Transverse colon (tissue), 4 donors: ENCODE data around the gene SNX33. TPM values are rescaled to one million over a fixed set of nuclear protein-coding genes. Genes with fewer than 3 reads are reported as not detected.
"Not testable (repeated sequence)": the region's sequence is repeated elsewhere in the genome, so short reads cannot be mapped to it uniquely, and the experiment has no call there.

Source experiments
- DNase-seq: peaks from one replicate; pipeline ENCODE4 v3.0.0-alpha.2; 2019
- H3K27ac ChIP-seq, 4 donors: fragments of 200-600 bp; sonication (generic); 2 replicates each; pipeline ENCODE4 v1.5.1; 2016 to 2018; ENCODE audit warnings: inconsistent platforms in 4 of 4
- H3K27me3 ChIP-seq: fragments of 200-600 bp; sonication (generic); 2 replicates; pipeline ENCODE4 v1.5.1; 2017; ENCODE audit warnings: inconsistent platforms
- H3K36me3 ChIP-seq, 4 donors: fragments of 200-600 bp; sonication (generic); 2 replicates each; pipeline ENCODE4 v1.5.1; 2017 to 2019; ENCODE audit warnings: inconsistent platforms in 4 of 4
- H3K4me1 ChIP-seq, 4 donors: fragments of 200-600 bp; sonication (generic); 2 replicates each; pipeline ENCODE4 v1.5.1; 2017 to 2020; ENCODE audit warnings: inconsistent platforms in 4 of 4
- H3K4me3 ChIP-seq, 4 donors: fragments of 200-600 bp; sonication (generic); 1 replicate in 1 of 4; 2 replicates in 3 of 4; pipeline versions ENCODE4 v1.5.1 to v1.6.1; 2017 to 2019; ENCODE audit warnings: inconsistent platforms in 4 of 4
- H3K9me3 ChIP-seq, 2 donors: fragments of 200-600 bp; sonication (generic); 2 replicates each; pipeline ENCODE4 v1.5.1; 2017 to 2019; ENCODE audit warnings: inconsistent platforms in 2 of 2
- EP300 ChIP-seq: sonication (generic); formaldehyde crosslinking; IDR thresholded peaks from one replicate; pipeline ENCODE4 v1.6.1; 2017; ENCODE audit warnings: antibody characterized with exemption, low read depth
- POLR2A ChIP-seq: fragments of 450-650 bp; IDR thresholded peaks from one replicate; pipeline ENCODE4 v1.6.1; 2016; ENCODE audit warnings: antibody characterized with exemption, mild to moderate bottlenecking, moderate library complexity
- POLR2AphosphoS5 ChIP-seq, 3 donors: sonication (generic); formaldehyde crosslinking; IDR thresholded peaks; one replicate each; pipeline ENCODE4 v1.6.1; 2016; ENCODE audit warnings: antibody characterized with exemption in 3 of 3
- WGBS, 2 donors: methylation state at CpG; one replicate each; pipeline ENCODE4 v1.1.5; 2018; ENCODE audit warnings: low coverage in 1 of 2; 5-methylcytosine and 5-hydroxymethylcytosine counted together
- in situ Hi-C, 4 donors: fragments of 200-750 bp; cut with MboI; loops; one replicate each; pipeline versions ENCODE4 v1.15.0 to v1.15.1; 2017; ENCODE audit warnings: low sequenced_read_pairs in 3 of 4, low pct_ligation_motif_present in 1 of 4, low pct_unique_long_range_greater_than_20kb in 1 of 4
- intact Hi-C: fragments of 100-400 bp; cut with DNase I; formaldehyde crosslinking; loops from one replicate; pipeline ENCODE4 v1.15.1; 2023; ENCODE audit warnings: low total_unique reads
- total RNA-seq, 4 donors: library from RNA; depleted of rRNA; stranded (reverse); fragments of >200 nt; gene quantifications; one replicate each; pipeline ENCODE4 v1.1.0, GENCODE V29; 2016
- TF ChIP-seq, protein P1 (sequence below), 5 experiments: fragments of 200-600 bp in 3 of 5; fragments of 450-650 bp in 2 of 5; sonication (generic) in 3 of 5; IDR thresholded peaks; 1 replicate in 2 of 5; 2 replicates in 3 of 5; pipeline ENCODE4 v1.5.1; 2016 to 2017; ENCODE audit warnings: antibody characterized with exemption in 5 of 5, inconsistent platforms in 3 of 5, mild to moderate bottlenecking in 2 of 5, moderate library complexity in 1 of 5

The SNX33 gene
- total RNA-seq, 4 donors from 2014 or later = 26.5 to 52.0 (median 36.5) TPM

DNA sequence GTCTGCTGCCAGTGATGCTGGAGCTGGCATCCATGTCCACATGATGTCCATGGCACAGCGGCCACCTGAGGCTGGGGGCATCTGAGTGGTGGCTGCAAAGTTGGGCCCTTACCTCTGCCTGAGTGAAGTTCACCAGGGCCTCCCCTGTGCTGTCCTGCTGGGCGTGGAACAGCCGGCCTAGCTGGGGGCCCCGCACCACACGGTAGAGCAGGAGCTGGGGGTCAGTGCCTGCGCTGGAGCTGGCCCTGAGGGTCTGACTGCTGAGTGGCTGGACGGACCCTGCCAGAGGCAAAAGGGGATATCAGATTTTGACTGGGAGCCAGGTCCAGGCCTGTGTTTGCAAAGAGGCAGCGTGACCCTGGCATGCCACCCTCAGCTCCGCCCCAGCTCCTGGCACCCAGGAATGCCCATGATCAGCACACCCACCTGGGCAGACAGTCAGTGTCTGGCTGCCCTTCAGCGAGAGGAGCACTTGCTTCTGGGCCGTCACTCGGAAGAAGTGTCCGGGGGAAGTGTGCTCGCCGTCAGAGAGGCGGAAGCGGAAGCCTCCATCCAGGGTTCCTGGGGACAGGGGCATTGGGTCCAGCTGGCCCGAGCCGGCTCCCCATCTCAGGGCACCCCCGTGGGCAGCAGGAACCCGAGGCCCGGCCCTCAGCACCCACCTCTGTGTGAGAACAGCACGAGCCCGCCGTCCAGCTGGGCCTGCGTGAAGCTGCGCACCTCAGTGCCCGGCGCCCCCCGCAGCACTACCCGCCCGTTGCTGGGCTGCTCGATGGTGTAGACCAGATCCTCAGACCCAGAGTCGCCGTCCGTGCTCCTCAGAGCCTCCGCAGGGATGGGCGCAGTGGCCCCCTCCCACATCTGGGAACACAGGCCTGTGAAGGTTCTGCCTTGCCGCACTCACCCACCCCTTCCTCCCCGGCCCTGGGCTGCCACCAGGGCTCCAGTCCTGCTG, 34.7 kb downstream of the SNX33 start:
- in situ Hi-C loops (loop anchor here in 1 of 4 donors (10.0 kb wide), 1 partner anchor 122 kb away; no protein-coding TSS in a partner anchor), intact Hi-C loops (loop anchor here (5.0 kb wide), 2 partner anchors 45 to 120 kb away; no protein-coding TSS in a partner anchor)
- TF ChIP-seq POLR2AphosphoS5 (IDR thresholded peaks at IDR 0.05) (no peak), POLR2A (no peak), EP300 (no peak)
- TF ChIP-seq, protein P1, sequence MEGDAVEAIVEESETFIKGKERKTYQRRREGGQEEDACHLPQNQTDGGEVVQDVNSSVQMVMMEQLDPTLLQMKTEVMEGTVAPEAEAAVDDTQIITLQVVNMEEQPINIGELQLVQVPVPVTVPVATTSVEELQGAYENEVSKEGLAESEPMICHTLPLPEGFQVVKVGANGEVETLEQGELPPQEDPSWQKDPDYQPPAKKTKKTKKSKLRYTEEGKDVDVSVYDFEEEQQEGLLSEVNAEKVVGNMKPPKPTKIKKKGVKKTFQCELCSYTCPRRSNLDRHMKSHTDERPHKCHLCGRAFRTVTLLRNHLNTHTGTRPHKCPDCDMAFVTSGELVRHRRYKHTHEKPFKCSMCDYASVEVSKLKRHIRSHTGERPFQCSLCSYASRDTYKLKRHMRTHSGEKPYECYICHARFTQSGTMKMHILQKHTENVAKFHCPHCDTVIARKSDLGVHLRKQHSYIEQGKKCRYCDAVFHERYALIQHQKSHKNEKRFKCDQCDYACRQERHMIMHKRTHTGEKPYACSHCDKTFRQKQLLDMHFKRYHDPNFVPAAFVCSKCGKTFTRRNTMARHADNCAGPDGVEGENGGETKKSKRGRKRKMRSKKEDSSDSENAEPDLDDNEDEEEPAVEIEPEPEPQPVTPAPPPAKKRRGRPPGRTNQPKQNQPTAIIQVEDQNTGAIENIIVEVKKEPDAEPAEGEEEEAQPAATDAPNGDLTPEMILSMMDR (IDR thresholded peaks at IDR 0.05) = no peak
- H3K9me3 ChIP-seq = no peaks in the 10 kb centered on the region
- H3K27me3 ChIP-seq = no peaks in the 10 kb centered on the region
- WGBS, 2 donors = 89% methylated on average over 19 of the region's 40 CpGs; no CpG with 5 or more reads in 1 of the 2 donors
- H3K36me3 ChIP-seq = no peaks in the 10 kb centered on the region
- no peak for DNase-seq
- peak overlapping the region in 1 of 4 donors; percentile 44 for H3K27ac ChIP-seq
- H3K4me3 ChIP-seq = no peak overlapping the region
- H3K4me1 ChIP-seq = peaks cover 0 to 10% (median 4%) of the 10 kb centered on the region in 4 donors

DNA sequence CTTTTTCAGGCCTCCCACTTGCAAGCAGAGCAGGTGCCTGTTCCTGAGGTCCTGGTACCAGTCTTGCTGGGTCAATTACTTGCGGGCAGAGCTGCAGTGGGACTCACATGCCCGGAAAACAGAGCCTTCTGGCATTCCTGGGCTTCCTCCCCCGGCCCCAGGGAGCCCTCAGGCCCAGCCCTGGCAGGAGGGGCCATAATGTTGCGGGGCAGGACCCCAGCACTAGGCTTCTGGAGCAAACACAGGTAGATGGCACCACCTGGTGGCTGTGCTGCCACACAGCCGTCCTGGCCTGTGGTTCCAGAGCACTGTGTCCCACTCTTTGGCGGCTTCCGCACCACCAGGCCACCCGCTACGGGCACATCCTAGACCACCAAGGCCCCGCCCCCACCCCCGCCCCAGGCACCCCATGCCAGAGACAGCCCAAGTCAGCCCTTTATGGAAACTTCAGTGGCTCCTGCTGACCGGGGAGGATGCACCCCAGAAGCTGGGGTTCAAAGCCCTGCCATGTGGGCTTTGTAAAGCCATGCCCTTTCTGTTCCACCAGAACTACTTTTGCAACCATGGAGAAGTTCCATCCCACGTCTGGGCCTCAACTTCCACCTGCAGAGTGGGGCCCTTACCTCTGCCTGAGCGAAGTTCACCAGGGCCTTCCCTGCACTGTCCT, 36.1 kb downstream of the SNX33 start:
- not testable (repeated sequence) for H3K36me3 ChIP-seq, H3K27me3 ChIP-seq, H3K9me3 ChIP-seq, H3K4me3 ChIP-seq
- H3K4me1 ChIP-seq = peaks cover 0 to 10% (median 4%) of the 10 kb centered on the region in 4 donors
- in situ Hi-C loops = loop anchor here in 1 of 4 donors (10.0 kb wide), 1 partner anchor 121 kb away; no protein-coding TSS in a partner anchor
- WGBS, 2 donors = 21% methylated on average over 11 of the region's 14 CpGs; no CpG with 5 or more reads in 1 of the 2 donors
- peak overlapping the region in 2 of 4 donors; percentile 26 to 44 for H3K27ac ChIP-seq
- intact Hi-C loops = loop anchor here (5.0 kb wide), 2 partner anchors 46 to 119 kb away; no protein-coding TSS in a partner anchor
- peak; percentile 68 for DNase-seq
- TF ChIP-seq, protein P1 (IDR thresholded peaks at IDR 0.05) = peak; percentile 74 to 82 (median 77)

DNA sequence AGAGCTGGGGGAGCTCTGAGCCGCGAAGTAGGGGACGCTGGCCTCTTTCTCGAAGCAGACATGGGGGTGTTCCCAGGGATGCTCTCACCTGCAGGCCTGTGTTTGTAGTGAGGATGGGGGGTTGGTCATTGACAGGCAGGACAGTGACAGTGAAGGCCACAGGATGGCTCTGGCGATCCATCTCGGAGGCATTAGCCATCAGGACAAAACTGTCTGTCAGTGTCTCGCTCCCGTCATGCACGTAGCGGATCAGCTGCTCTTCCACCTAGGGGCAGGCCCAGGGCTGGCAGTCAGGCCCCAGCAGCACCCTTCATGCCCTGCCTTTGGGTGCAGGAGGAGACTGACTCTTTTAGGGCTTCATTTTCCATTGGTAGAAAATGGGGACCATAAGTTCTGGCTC, 36.9 kb downstream of the SNX33 start:
- no peaks in the 10 kb centered on the region for H3K36me3 ChIP-seq
- no peaks in the 10 kb centered on the region for H3K27me3 ChIP-seq
- in situ Hi-C loops (loop anchor here in 1 of 4 donors (10.0 kb wide), 1 partner anchor 120 kb away; no protein-coding TSS in a partner anchor), intact Hi-C loops (loop anchor here (5.0 kb wide), 2 partner anchors 47 to 118 kb away; no protein-coding TSS in a partner anchor)
- H3K4me3 ChIP-seq = no peak overlapping the region
- no peak for TF ChIP-seq POLR2AphosphoS5 (IDR thresholded peaks at IDR 0.05)
- TF ChIP-seq, protein P1 (IDR thresholded peaks at IDR 0.05) = no peak
- TF ChIP-seq POLR2A = no peak
- TF ChIP-seq EP300 = no peak
- peaks cover 0 to 10% (median 4%) of the 10 kb centered on the region in 4 donors for H3K4me1 ChIP-seq
- WGBS, 2 donors = 88 to 93% methylated on average over 3 to 10 of the region's 10 CpGs
- H3K27ac ChIP-seq = no peak overlapping the region
- no peak for DNase-seq
- no peaks in the 10 kb centered on the region for H3K9me3 ChIP-seq

DNA sequence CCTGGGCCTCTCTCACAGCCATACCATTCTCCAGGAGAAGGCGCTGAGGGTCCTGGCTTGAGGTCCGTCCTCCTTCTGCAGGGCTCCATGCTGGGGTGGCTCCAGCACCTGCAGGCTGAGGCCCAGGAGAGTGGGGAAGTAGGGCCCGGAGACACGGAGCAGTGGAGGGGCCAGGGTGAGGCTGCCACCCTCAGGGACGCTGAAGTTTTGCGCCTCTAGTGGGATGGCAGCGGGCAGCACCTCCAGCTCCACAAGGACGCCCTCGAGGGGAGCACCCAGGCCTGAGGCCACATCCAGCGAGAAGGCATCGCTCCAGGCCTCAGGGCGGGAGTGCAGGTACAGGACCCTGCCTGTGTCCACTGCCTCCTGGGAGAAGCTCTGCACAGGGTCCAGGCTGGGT, 37.5 kb downstream of the SNX33 start:
- in situ Hi-C loops = loop anchor here in 1 of 4 donors (10.0 kb wide), 1 partner anchor 120 kb away; no protein-coding TSS in a partner anchor
- Histone ChIP-seq H3K9me3 (no peaks in the 10 kb centered on the region), H3K4me1 (peaks cover 0 to 10% (median 4%) of the 10 kb centered on the region in 4 donors), H3K27ac (no peak overlapping the region), H3K36me3 (no peaks in the 10 kb centered on the region), H3K4me3 (no peak overlapping the region), H3K27me3 (no peaks in the 10 kb centered on the region)
- DNase-seq = no peak
- TF ChIP-seq EP300 (no peak), POLR2AphosphoS5 (IDR thresholded peaks at IDR 0.05) (no peak), POLR2A (no peak)
- TF ChIP-seq, protein P1 (IDR thresholded peaks at IDR 0.05) = no peak
- intact Hi-C loops = no loop called here
- WGBS, 2 donors = 77% methylated on average over 12 of the region's 12 CpGs; no CpG with 5 or more reads in 1 of the 2 donors
